ENCODE results near the gene TOR1AIP2. TPM values are rescaled to one million over a fixed set of nuclear protein-coding genes. Genes with fewer than 3 reads are reported as not detected.
A peak's percentile ranks its signal among the peaks of the same experiment; 100 is the strongest.

The TOR1AIP2 gene
- total RNA-seq, 1 donor: 179 TPM

DNA sequence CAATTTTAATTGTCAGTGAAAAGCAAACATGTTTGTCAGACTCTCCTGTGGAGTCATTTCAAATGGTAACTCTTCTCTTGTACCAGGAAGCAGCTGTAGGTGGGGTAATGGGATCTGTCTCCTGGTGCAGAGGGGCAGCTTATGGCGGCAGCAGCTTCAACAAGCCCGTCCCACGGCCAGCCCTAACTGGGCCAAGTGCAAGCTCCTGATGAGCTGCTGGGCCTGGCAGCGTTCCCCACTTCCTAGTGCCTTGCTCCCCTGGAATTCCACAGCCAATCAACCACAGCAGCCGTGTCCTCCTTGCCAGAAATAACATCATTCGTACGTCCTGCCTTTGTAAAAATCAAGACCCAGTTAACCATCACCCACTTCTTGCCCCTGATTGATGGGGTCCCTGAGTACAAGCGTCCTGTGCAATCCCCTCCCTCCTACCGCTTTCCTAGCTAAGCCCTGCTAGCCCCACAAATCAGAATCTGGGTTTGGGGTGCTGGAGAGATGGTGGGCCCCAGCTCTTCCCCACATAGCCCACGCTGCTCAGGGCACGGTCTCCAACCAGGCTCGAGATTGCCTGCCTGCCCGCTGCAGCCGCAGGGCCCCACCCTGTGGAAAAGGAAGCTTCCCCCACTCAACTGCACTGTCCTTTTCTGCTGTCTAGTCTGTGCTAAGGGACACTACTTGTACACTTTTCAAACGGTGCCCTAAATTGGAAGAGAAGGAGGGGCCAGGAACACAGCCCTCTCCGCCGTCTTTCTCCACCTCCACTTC, 61.2 kb downstream of the TOR1AIP2 start:
- TF ChIP-seq, protein P1, sequence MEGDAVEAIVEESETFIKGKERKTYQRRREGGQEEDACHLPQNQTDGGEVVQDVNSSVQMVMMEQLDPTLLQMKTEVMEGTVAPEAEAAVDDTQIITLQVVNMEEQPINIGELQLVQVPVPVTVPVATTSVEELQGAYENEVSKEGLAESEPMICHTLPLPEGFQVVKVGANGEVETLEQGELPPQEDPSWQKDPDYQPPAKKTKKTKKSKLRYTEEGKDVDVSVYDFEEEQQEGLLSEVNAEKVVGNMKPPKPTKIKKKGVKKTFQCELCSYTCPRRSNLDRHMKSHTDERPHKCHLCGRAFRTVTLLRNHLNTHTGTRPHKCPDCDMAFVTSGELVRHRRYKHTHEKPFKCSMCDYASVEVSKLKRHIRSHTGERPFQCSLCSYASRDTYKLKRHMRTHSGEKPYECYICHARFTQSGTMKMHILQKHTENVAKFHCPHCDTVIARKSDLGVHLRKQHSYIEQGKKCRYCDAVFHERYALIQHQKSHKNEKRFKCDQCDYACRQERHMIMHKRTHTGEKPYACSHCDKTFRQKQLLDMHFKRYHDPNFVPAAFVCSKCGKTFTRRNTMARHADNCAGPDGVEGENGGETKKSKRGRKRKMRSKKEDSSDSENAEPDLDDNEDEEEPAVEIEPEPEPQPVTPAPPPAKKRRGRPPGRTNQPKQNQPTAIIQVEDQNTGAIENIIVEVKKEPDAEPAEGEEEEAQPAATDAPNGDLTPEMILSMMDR (IDR thresholded peaks at IDR 0.05; ENCODE audit: insufficient read depth, low read depth, low read length): no peak
- H3K4me3 ChIP-seq (ENCODE audit: low read depth, low read length): no peak overlapping the region
- DNase-seq (ENCODE audit: low read depth): no peak

DNA sequence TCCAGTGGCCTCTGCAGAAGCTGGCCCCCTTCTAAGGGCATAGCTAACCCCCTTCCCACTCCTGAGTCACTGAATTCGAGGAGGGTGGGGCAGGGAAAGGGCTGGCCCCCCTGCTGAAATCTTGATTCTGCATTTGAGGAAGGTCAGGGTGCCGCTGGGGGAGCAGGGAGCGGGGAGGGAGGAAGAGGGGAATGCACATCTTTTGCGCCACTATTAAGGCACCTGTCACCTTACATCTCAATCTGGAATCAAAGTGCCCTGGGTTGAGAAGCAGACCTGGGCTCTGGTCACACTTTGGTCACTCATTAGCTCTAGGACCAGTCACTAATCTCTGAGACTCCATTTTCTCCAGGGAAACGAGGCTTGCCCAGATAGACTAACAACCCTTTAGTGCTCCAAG, 62.0 kb downstream of the TOR1AIP2 start:
- DNase-seq (ENCODE audit: low read depth): no peak
- no peak overlapping the region for H3K4me3 ChIP-seq (ENCODE audit: low read depth, low read length)
- TF ChIP-seq, protein P1 (IDR thresholded peaks at IDR 0.05; ENCODE audit: insufficient read depth, low read depth, low read length): no peak

DNA sequence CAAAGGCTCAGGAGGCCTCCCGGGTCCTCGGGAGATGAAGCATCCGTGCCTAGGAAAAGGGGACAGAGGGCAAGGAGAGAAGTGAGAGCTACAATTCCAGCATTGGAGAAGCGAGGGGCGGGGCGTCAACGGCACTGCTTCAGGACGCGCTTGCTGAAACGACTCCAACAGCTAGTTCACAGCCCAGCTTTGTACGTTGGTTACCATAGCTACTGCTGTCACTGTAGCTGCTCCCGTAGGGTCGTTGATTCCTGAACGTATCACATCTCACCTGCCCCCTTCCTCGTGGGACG, 63.1 kb downstream of the TOR1AIP2 start:
- TF ChIP-seq, protein P1 (IDR thresholded peaks at IDR 0.05; ENCODE audit: insufficient read depth, low read depth, low read length): no peak
- peak overlapping the region; percentile 58 for H3K4me3 ChIP-seq (ENCODE audit: low read depth, low read length)
- DNase-seq (ENCODE audit: low read depth): no peak

DNA sequence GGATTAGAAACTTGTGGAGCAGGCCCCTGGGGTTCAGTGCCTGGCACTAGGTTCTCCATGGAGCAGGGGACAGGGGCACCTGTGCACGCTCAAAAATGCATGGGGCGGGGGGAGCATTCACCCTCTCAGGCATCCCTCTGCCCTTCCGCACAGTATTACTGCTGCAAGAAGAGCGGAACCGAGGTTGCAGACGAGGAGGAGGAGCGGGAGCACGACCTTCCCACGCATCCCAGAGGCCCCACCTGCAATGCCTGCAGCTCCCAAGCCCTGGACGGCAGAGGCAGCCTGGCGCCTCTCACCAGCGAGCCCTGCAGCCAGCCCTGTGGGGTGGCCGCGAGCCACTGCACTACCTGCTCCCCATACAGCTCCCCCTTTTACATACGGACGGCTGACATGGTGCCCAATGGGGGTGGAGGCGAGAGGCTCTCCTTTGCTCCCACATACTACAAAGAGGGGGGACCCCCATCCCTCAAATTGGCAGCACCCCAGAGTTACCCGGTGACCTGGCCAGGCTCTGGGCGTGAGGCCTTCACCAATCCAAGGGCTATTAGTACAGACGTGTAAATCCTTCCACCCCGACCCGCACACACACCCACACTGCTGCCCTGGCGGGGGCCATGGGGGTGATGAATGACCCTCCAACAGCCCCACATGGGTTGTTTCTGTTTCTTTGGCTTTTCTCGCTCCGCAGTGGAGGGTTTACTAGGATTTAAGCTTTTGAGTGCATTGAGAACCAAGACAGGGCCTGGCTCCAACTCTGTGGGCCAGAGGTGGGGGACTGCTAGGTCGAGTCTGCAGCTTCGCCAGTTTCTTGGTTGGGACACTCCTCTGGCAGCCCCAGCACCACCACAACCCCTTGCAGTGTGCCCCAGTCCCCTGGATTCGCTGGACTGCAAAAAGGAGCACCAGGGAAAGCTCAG, 63.7 kb downstream of the TOR1AIP2 start:
- no peak for DNase-seq (ENCODE audit: low read depth)
- TF ChIP-seq, protein P1 (IDR thresholded peaks at IDR 0.05; ENCODE audit: insufficient read depth, low read depth, low read length): no peak
- peak overlapping the region; percentile 58 for H3K4me3 ChIP-seq (ENCODE audit: low read depth, low read length)

DNA sequence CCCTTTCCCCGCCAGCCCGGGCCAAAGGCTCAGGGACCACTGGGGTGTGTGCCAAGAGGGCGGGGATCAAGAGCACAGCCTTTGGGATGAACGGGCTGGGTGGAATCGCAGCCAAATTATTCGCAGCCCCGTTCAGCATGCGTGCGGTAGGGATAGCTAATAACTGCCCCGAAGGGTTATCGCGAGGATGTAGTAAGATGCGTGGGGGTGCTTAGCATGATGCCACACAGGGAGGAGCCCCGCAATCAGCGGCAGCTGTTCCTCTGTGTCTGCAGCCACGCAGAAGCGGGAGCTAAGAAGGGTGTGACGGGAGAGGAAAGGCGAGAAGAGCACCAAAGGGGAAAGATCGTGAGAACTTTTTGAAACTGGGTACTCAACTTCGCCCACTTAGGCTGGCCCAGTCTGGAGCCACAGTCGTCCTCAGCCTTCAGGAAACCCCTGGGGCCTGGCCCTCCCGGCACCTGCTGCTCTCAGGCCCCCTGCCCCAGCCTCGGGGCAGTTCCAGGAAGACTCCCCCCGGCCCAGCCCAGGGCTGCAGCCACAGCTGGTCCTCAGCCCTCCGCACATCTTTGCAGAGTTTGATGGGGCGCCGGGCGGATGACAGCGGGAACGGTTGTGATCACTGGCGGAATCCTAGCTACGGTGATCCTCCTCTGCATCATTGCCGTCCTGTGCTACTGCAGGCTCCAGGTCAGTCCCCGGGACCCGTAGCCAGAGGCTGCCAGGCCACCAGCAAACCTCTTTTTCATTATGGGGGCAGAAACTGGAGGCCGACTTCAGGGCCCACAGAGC, 64.9 kb downstream of the TOR1AIP2 start:
- no peak overlapping the region for H3K4me3 ChIP-seq (ENCODE audit: low read depth, low read length)
- TF ChIP-seq, protein P1 (IDR thresholded peaks at IDR 0.05; ENCODE audit: insufficient read depth, low read depth, low read length): no peak
- DNase-seq (ENCODE audit: low read depth): peak; percentile 39

DNA sequence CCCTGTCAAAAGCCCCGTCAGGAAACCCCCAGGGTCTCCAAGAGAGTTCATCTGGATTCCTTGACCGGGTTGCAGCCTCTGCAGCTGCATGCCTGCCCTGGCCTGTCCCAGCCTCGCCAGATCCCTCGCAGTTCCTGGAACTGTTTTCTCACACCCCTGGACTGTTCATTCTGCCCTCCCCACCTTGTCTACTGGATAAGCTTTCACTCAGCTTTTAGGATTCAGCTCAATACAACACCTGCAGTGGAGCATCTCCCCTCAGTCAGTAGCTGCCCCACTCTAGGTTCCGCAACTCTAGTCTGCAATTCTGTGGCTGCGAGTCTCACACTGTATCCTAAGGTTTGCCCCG, 67.3 kb downstream of the TOR1AIP2 start:
- TF ChIP-seq, protein P1 (IDR thresholded peaks at IDR 0.05; ENCODE audit: insufficient read depth, low read depth, low read length): no peak
- no peak overlapping the region for H3K4me3 ChIP-seq (ENCODE audit: low read depth, low read length)
- no peak for DNase-seq (ENCODE audit: low read depth)

Data from fibroblast of villous mesenchyme (primary cell).